ENCODE results near the gene PLEKHM3. TPM values are rescaled to one million over a fixed set of nuclear protein-coding genes. Genes with fewer than 3 reads are reported as not detected.

Gene PLEKHM3
- total and polyA plus RNA-seq, 2 donors (not counting 3 experiments of a cell fraction or from before 2014, with no cell fraction given): 3.1 to 9.1 TPM

- dilution Hi-C loops (cut with MboI; ENCODE audit: extremely low pct_ligation_motif_present, low sequenced_read_pairs): no loop called here
- no peak for FAIRE-seq
- Histone ChIP-seq H3K36me3 (ENCODE audit: control insufficient read depth in 2 of 2, extremely low read depth in 1 of 2, insufficient read depth in 2 of 2, low read length in 2 of 2) (no peaks in the 10 kb centered on the region), H3K4me3 (replicated peaks in 1 of 3; ENCODE audit: insufficient read depth in 1 of 3, low read depth in 1 of 3, low read length in 3 of 3) (no peak overlapping the region), H3K27me3 (ENCODE audit: control insufficient read depth in 2 of 2, insufficient read depth in 2 of 2, low read length in 2 of 2) (no peaks in the 10 kb centered on the region), H3K27ac (ENCODE audit: insufficient read depth, low read depth, low read length) (no peak overlapping the region), H4K20me1 (replicated peaks; ENCODE audit: control insufficient read depth, extremely low read depth, insufficient read depth, low read length) (no peaks in the 10 kb centered on the region), H3K9ac (replicated peaks; ENCODE audit: extremely low read depth, insufficient read depth, low read length) (no peak overlapping the region), H3K4me2 (ENCODE audit: insufficient read depth, low read length) (no peak overlapping the region), H2AFZ (ENCODE audit: low read depth, low read length) (no peak overlapping the region), H3K79me2 (ENCODE audit: control insufficient read depth, insufficient read depth, low read length) (no peaks in the 10 kb centered on the region), H3K4me1 (ENCODE audit: control insufficient read depth, extremely low read depth, insufficient read depth, low read length) (peaks cover 3% of the 10 kb centered on the region), H3K9me3 (replicated peaks; ENCODE audit: control insufficient read depth, insufficient read depth, low read length) (no peaks in the 10 kb centered on the region), H3K9me1 (replicated peaks; ENCODE audit: control insufficient read depth, extremely low read depth, insufficient read depth, low read length) (no peaks in the 10 kb centered on the region)
- POLR2A ChIA-PET: no interaction called here
- TF ChIP-seq JUN (IDR thresholded peaks at IDR 0.05; ENCODE audit: borderline replicate concordance, insufficient read depth, insufficient read length, low read depth): no peak
- TF ChIP-seq POLR2A (IDR thresholded peaks at IDR 0.05; ENCODE audit: low read depth, low read length): no peak
- TF ChIP-seq, protein P1, sequence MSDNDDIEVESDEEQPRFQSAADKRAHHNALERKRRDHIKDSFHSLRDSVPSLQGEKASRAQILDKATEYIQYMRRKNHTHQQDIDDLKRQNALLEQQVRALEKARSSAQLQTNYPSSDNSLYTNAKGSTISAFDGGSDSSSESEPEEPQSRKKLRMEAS (IDR thresholded peaks at IDR 0.05; ENCODE audit: insufficient read depth, insufficient read length): no peak
- TF ChIP-seq POLR2AphosphoS5 (IDR thresholded peaks at IDR 0.05; ENCODE audit: insufficient read depth, low read depth, low read length): no peak
- no peak for TF ChIP-seq MYC (IDR thresholded peaks at IDR 0.05; ENCODE audit: low read depth, low read length)
- TF ChIP-seq EZH2 (IDR thresholded peaks at IDR 0.05; ENCODE audit: borderline replicate concordance, low read depth, low read length, severe bottlenecking): no peak
- TF ChIP-seq GATA2 (IDR thresholded peaks at IDR 0.05; ENCODE audit: insufficient read depth, insufficient read length, low read depth, low read length): no peak
- TF ChIP-seq CTCF (IDR thresholded peaks at IDR 0.05; ENCODE audit: extremely low read depth in 1 of 2, insufficient read depth in 1 of 2, low read depth in 1 of 2, low read length in 2 of 2): no peak
- no peak for TF ChIP-seq FOS (IDR thresholded peaks at IDR 0.05; ENCODE audit: borderline replicate concordance, insufficient read depth, low read length)
- CTCF ChIA-PET: no interaction called here
- intact Hi-C loops (cut with micrococcal nuclease): no loop called here
- no TSS peak for BruUV-seq (replicated peaks)
- DNase-seq (ENCODE audit: low read depth, low spot score): no peak
Measured at GRCh38 chr2:207903236-207903635, 122.1 kb downstream of the PLEKHM3 start.
